Stomach smooth muscle (tissue), 2 donors: Measurements from ENCODE around the gene PHKB.

Source experiments
- H3K27ac ChIP-seq: one replicate; pipeline ENCODE4 v1.7.0; 2013; ENCODE audit warnings: mild to moderate bottlenecking, low read length, inconsistent platforms
- H3K27me3 ChIP-seq, 2 donors: one replicate each; pipeline ENCODE4 v1.7.0; 2013; ENCODE audit warnings: low read length in 2 of 2; ENCODE audit not compliant: insufficient read depth in 2 of 2, control insufficient read depth in 1 of 2
- H3K36me3 ChIP-seq, 2 donors: one replicate each; pipeline ENCODE4 v1.7.0; 2013; ENCODE audit warnings: low read length in 2 of 2; ENCODE audit not compliant: control insufficient read depth in 2 of 2, insufficient read depth in 2 of 2
- H3K4me1 ChIP-seq: one replicate; pipeline ENCODE4 v1.7.0; 2013; ENCODE audit warnings: low read length; ENCODE audit not compliant: control insufficient read depth, insufficient read depth
- H3K4me3 ChIP-seq, 2 donors: one replicate each; pipeline ENCODE4 v1.7.0; 2013; ENCODE audit warnings: low read length in 2 of 2
- H3K9ac ChIP-seq, 2 donors: one replicate each; pipeline ENCODE4 v1.7.0; 2013; ENCODE audit warnings: low read length in 2 of 2, mild to moderate bottlenecking in 1 of 2
- H3K9me3 ChIP-seq, 2 donors: one replicate each; pipeline ENCODE4 v1.7.0; 2013; ENCODE audit warnings: low read length in 2 of 2; ENCODE audit not compliant: control insufficient read depth in 2 of 2
- donor health status: healthy.
- donor health status: Pancreatic carcinoma.

Gene PHKB

GRCh38 chr16:47643323-47644000, 182.3 kb downstream of the PHKB start:
- Histone ChIP-seq H3K9me3 (no peaks in the 10 kb centered on the region), H3K9ac (no peak overlapping the region), H3K27ac (no peak overlapping the region), H3K27me3 (no peaks in the 10 kb centered on the region), H3K4me3 (no peak overlapping the region), H3K36me3 (peaks cover 2 to 7% of the 10 kb centered on the region in 2 donors), H3K4me1 (no peaks in the 10 kb centered on the region)

- no peak overlapping the region for H3K4me3 ChIP-seq
- no peaks in the 10 kb centered on the region for H3K27me3 ChIP-seq
- peaks cover 2 to 7% of the 10 kb centered on the region in 2 donors for H3K36me3 ChIP-seq
- H3K27ac ChIP-seq = no peak overlapping the region
- no peak overlapping the region for H3K9ac ChIP-seq
- H3K4me1 ChIP-seq = no peaks in the 10 kb centered on the region
- no peaks in the 10 kb centered on the region for H3K9me3 ChIP-seq
Observed at GRCh38 chr16:47644166-47644565, 183.0 kb downstream of the PHKB start.

DNA sequence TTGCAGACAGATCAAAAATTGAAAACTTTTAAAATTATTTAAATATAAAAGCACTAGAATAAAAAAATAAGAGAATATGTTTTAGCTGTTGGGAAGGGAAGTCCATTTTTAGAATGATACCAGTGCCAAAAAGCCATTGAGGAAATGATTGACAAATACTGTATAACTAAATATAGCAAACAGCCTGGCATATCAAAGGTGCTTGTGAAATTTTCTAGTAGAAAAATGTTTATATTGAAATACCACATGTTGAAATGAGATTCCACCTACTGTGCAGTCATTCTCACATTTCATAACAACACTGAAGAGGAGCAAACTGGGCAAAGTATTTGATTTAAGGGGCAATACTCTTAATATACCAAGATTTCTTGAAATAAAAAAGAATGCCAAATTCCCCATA, 183.5 kb downstream of the PHKB start:
- H3K36me3 ChIP-seq = peaks cover 2 to 7% of the 10 kb centered on the region in 2 donors
- H3K4me3 ChIP-seq = no peak overlapping the region
- H3K27ac ChIP-seq = no peak overlapping the region

DNA sequence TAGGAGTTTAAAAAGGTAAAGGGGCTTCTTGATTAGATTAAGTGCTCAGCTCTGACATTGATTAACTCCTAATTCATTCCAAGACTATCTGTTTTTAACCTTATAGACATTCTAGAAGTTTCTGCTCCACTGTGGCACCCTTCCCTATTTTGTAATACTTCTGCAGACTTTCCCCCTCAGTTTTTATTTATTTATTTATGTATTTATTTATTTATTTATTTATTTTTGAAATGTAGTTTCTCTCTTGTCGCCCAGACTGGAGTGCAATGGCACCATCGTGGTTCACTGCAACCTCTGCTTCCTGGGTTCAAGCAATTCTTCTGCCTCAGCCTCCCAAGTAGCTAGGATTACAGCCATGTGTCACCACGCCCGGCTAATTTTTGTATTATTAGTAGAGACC, 185.8 kb downstream of the PHKB start:
- Histone ChIP-seq H3K36me3 (peaks cover 10 to 18% of the 10 kb centered on the region in 2 donors), H3K27me3 (no peaks in the 10 kb centered on the region), H3K4me3 (no peak overlapping the region), H3K9ac (no peak overlapping the region), H3K9me3 (no peaks in the 10 kb centered on the region), H3K4me1 (no peaks in the 10 kb centered on the region), H3K27ac (no peak overlapping the region)

More for the DNA sequence above, 183.5 kb downstream of the PHKB start:
- Histone ChIP-seq H3K27me3 (no peaks in the 10 kb centered on the region), H3K9ac (no peak overlapping the region), H3K4me1 (no peaks in the 10 kb centered on the region), H3K9me3 (no peaks in the 10 kb centered on the region)

- Histone ChIP-seq H3K4me1 (no peaks in the 10 kb centered on the region), H3K36me3 (peaks cover 26 to 27% of the 10 kb centered on the region in 2 donors), H3K27ac (no peak overlapping the region), H3K9me3 (no peaks in the 10 kb centered on the region), H3K27me3 (no peaks in the 10 kb centered on the region), H3K9ac (no peak overlapping the region), H3K4me3 (no peak overlapping the region)
Observed at GRCh38 chr16:47657032-47657431, 195.9 kb downstream of the PHKB start.

DNA sequence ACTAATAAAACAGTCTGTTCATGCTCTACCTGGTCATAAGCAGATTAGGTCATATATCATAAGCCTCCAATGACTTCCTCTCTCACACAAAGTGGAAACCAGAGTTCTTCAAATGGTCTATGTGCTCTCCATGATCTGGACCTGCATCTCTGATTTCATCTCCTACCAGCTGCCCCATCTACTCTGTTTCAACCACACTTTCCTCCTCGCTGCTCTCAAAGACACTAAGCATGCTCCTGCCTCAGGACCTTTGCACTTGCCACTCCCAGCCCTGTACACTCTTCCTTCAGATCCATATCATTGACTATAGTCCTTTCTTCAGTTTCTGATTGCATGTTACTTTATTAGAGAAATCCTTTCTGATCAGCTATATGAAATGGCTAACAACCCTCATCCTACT, 196.8 kb downstream of the PHKB start:
- Histone ChIP-seq H3K9ac (no peak overlapping the region), H3K9me3 (no peaks in the 10 kb centered on the region), H3K4me1 (no peaks in the 10 kb centered on the region), H3K4me3 (no peak overlapping the region), H3K27me3 (no peaks in the 10 kb centered on the region), H3K36me3 (peaks cover 25 to 27% of the 10 kb centered on the region in 2 donors), H3K27ac (no peak overlapping the region)

- no peaks in the 10 kb centered on the region for H3K9me3 ChIP-seq
- no peaks in the 10 kb centered on the region for H3K27me3 ChIP-seq
- H3K9ac ChIP-seq = no peak overlapping the region
- H3K4me3 ChIP-seq = no peak overlapping the region
- H3K27ac ChIP-seq = no peak overlapping the region
- H3K36me3 ChIP-seq = peaks cover 16 to 22% of the 10 kb centered on the region in 2 donors
- H3K4me1 ChIP-seq = no peaks in the 10 kb centered on the region
Observed at GRCh38 chr16:47660540-47660939, 199.4 kb downstream of the PHKB start.

DNA sequence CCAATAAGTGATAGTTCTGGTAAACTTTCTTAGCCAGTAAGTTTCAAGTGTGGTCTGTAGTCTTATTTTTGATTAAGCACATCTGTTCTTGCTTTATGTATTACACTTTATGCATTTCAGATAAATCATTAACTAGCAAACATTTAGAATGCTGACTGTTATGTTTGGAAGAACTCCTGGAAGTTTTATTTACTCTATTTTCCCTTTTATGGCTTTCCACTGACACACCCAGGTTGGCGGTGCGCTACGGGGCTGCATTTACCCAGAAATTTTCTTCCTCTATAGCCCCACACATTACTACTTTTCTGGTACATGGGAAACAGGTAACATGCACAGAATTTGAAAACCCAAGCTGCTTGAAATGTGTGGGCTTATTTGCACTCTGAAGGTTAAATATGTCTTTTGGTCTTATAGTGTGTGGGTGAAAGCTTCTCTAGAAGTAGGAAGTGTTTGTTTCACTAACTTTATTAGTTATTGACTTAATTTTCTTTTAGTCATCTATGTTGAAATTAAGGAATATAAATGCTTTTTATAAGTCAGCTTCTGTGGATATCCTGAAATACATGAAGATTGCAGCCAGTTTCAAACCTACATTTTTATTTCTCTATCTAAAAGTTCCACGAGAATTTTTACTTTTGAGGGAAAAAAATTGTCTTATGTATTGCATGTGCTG, 203.7 kb downstream of the PHKB start:
- H3K27me3 ChIP-seq = no peaks in the 10 kb centered on the region
- H3K9ac ChIP-seq = no peak overlapping the region
- peaks cover 24 to 31% of the 10 kb centered on the region in 2 donors for H3K36me3 ChIP-seq
- H3K4me3 ChIP-seq = no peak overlapping the region
- H3K4me1 ChIP-seq = no peaks in the 10 kb centered on the region
- no peak overlapping the region for H3K27ac ChIP-seq
- H3K9me3 ChIP-seq = no peaks in the 10 kb centered on the region

DNA sequence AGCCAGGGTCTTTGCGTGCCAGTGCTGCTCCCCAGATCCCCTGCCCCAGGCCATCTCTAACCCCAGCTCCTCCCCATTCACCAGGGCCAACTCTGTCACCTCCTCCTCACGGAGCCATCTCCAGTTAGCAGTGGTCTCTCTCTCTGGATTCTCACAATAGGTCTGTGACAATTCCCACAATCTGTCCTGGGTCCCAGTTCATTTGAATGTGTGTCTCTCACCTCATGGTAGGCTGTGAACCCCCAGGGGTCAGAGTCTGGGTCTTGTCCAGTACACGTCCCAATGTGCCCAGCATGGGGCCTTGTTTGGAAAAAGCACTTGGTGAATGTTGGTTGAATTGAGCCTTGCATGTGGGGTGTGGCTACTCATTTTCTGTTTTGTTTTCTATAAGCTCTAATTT, 205.3 kb downstream of the PHKB start:
- H3K4me1 ChIP-seq = no peaks in the 10 kb centered on the region
- no peak overlapping the region for H3K4me3 ChIP-seq
- H3K27me3 ChIP-seq = no peaks in the 10 kb centered on the region
- H3K9me3 ChIP-seq = no peaks in the 10 kb centered on the region
- no peak overlapping the region for H3K27ac ChIP-seq
- peaks cover 18 to 21% of the 10 kb centered on the region in 2 donors for H3K36me3 ChIP-seq
- no peak overlapping the region for H3K9ac ChIP-seq

DNA sequence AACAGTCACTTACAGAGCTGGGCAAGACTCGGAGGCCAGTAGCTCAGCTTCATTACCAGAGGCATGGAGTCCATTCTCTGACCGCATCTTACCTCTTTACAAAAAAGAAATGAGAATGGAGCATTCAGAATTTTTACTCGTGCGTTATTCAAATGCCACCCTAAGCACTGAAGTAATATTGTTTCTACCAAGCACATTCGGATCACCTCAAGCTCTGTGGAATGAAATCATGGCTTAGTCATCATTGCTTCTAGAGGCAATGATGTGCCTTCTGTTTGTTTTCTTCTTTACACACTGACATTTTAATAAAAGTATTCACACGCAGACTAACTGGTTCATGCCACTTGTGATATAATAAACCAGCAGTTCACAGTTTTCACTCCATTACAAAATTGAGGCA, 206.8 kb downstream of the PHKB start:
- Histone ChIP-seq H3K4me1 (no peaks in the 10 kb centered on the region), H3K27ac (no peak overlapping the region), H3K27me3 (no peaks in the 10 kb centered on the region), H3K9me3 (no peaks in the 10 kb centered on the region), H3K9ac (no peak overlapping the region), H3K4me3 (no peak overlapping the region), H3K36me3 (peaks cover 13 to 15% of the 10 kb centered on the region in 2 donors)

GRCh38 chr16:47672475-47672874, 211.3 kb downstream of the PHKB start:
- H3K4me3 ChIP-seq = no peak overlapping the region
- peaks cover 18 to 32% of the 10 kb centered on the region in 2 donors for H3K36me3 ChIP-seq
- no peak overlapping the region for H3K27ac ChIP-seq
- no peaks in the 10 kb centered on the region for H3K9me3 ChIP-seq
- no peaks in the 10 kb centered on the region for H3K27me3 ChIP-seq
- H3K4me1 ChIP-seq = no peaks in the 10 kb centered on the region
- H3K9ac ChIP-seq = no peak overlapping the region
